ENCODE data around the gene DNAJC13. TPM values are rescaled to one million over a fixed set of nuclear protein-coding genes. Genes with fewer than 3 reads are reported as not detected.

Gene DNAJC13
- total and polyA plus RNA-seq, 11 donors = 6.6 to 45.1 (median 29.8) TPM

DNA sequence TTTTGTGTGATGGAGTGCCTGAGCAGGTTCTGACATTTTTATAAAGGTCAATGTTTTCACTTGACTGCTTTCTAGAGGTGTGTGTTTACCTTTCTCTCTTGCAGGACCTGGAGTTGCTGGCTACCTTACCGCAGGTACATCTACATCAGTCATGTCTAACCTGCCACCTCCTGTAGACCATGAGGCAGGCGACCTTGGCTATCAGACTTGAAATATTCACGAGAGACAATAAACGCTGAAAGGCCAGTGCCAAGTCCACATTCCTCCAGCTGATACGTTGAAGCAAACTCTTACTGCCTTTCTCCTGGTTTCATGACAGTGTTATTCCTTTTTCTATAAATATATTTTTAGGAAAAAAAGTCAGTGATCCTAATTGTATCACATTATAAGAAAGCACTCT lies 120.8 kb downstream of the DNAJC13 start:
- peaks cover 0 to 88% (median 67%) of the 10 kb centered on the region in 9 donors for H3K36me3 ChIP-seq
- H3K9me3 ChIP-seq = no peaks in the 10 kb centered on the region
- peaks cover 0 to 14% (median 0%) of the 10 kb centered on the region in 12 donors for H3K4me1 ChIP-seq
- TF ChIP-seq, protein P1, sequence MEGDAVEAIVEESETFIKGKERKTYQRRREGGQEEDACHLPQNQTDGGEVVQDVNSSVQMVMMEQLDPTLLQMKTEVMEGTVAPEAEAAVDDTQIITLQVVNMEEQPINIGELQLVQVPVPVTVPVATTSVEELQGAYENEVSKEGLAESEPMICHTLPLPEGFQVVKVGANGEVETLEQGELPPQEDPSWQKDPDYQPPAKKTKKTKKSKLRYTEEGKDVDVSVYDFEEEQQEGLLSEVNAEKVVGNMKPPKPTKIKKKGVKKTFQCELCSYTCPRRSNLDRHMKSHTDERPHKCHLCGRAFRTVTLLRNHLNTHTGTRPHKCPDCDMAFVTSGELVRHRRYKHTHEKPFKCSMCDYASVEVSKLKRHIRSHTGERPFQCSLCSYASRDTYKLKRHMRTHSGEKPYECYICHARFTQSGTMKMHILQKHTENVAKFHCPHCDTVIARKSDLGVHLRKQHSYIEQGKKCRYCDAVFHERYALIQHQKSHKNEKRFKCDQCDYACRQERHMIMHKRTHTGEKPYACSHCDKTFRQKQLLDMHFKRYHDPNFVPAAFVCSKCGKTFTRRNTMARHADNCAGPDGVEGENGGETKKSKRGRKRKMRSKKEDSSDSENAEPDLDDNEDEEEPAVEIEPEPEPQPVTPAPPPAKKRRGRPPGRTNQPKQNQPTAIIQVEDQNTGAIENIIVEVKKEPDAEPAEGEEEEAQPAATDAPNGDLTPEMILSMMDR (IDR thresholded peaks at IDR 0.05) = no peak
- TF ChIP-seq POLR2A (IDR thresholded peaks at IDR 0.05) = no peak
- no peaks in the 10 kb centered on the region for H3K27me3 ChIP-seq
- intact Hi-C loops (cut with DNase I) = no loop called here
- DNase-seq = no peak
- no peak for ATAC-seq
- WGBS, 4 donors = 53 to 61% (median 56%) methylated on average over 5 of the region's 5 CpGs
- H3K4me3 ChIP-seq = no peak overlapping the region
- H3K27ac ChIP-seq = no peak overlapping the region

DNA sequence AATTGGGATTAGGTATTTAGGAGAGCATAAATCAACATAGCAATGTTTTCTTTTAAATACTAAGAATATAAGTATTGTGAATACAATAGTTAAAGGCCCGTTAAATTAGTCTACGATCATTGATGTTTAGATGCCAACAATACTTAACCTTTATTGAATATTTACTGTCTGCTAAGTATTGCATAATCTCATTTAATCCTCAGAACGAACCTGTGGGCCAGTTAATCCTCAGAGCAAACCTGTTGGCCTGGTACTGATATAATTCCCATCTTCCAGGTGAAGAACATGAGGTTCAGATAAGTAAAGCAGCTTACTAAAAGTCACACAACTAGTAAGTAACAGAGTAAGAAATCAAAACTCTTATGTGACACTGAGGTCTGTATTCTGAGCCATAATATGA lies 122.4 kb downstream of the DNAJC13 start:
- H3K36me3 ChIP-seq = peaks cover 0 to 76% (median 51%) of the 10 kb centered on the region in 9 donors
- H3K27ac ChIP-seq = no peak overlapping the region
- ATAC-seq (no peak), DNase-seq (no peak)
- H3K4me1 ChIP-seq = peaks cover 0 to 19% (median 0%) of the 10 kb centered on the region in 12 donors
- no peaks in the 10 kb centered on the region for H3K27me3 ChIP-seq
- 63 to 80% (median 69%) methylated on average over 3 of the region's 3 CpGs for WGBS, 4 donors
- no peak for TF ChIP-seq POLR2A (IDR thresholded peaks at IDR 0.05)
- TF ChIP-seq, protein P1 (IDR thresholded peaks at IDR 0.05) = no peak
- intact Hi-C loops (cut with DNase I) = no loop called here
- no peaks in the 10 kb centered on the region for H3K9me3 ChIP-seq
- H3K4me3 ChIP-seq = no peak overlapping the region

DNA sequence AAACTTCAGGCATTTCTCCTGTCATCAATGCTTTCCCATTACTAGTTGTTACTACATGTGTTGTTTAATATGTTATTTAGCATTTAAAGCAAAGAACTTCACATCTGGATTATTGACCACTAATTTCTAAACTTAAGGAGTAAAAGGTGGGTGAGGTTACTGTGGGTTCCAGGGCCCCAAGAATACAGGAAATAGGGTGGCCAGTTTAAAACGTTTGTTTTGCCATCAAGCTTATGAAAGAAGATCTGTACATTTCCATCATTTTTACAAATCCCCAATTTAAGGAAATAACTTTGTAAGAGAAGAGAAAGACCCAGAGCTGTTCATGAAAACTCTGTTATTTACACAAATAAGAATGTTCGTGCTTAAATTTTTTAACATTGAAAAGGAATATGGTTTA lies 125.3 kb downstream of the DNAJC13 start:
- no peak for TF ChIP-seq POLR2A (IDR thresholded peaks at IDR 0.05)
- TF ChIP-seq, protein P1 (IDR thresholded peaks at IDR 0.05) = no peak
- H3K36me3 ChIP-seq = peaks cover 0 to 54% (median 32%) of the 10 kb centered on the region in 9 donors
- no peak overlapping the region for H3K4me3 ChIP-seq
- H3K4me1 ChIP-seq = peaks cover 0 to 27% (median 0%) of the 10 kb centered on the region in 12 donors
- no peaks in the 10 kb centered on the region for H3K27me3 ChIP-seq
- H3K9me3 ChIP-seq = no peaks in the 10 kb centered on the region
- ATAC-seq (no peak), DNase-seq (no peak)
- 67 to 69% (median 68%) methylated on average over 2 of the region's 2 CpGs for WGBS, 4 donors
- H3K27ac ChIP-seq = peak overlapping the region in 1 of 12 donors; percentile 11
- intact Hi-C loops (cut with DNase I) = no loop called here

DNA sequence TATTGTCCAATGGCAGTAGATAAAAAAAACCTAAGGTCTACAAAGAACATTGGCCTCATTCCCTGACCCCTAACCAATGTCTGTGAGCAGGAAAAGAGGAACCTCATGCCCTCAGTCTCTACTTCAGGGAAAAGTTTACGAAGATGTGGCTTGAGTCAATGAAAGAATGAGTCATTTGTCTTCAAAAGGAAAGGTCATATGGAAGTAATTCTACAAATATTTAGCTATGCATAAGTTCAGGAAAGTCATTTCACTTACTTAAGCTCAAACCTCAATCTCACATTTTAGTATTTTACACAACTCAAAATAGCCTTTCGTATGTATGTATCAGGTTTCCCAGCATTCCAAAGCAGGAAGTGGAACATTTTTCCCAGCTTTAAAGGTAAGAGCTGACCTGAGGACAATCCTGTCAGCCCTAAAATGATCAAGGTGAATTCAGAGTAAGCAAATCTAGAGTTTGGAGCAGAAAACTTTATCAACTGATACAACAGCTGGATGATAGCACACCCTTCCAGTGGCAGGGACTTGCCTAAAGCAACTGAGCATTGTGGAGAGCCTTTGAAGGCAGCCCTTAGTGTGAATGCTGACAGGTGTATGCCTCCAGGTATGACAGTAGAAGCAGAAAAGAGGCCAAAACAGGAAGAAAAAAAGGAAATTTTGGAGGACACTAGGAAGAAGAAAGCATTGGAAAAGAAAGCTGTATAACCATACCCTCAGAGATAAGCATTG lies 125.9 kb downstream of the DNAJC13 start:
- intact Hi-C loops (cut with DNase I) = no loop called here
- Histone ChIP-seq H3K4me3 (no peak overlapping the region), H3K9me3 (no peaks in the 10 kb centered on the region), H3K36me3 (peaks cover 0 to 48% (median 26%) of the 10 kb centered on the region in 9 donors), H3K27me3 (no peaks in the 10 kb centered on the region), H3K4me1 (peaks cover 0 to 27% (median 0%) of the 10 kb centered on the region in 12 donors), H3K27ac (peak overlapping the region in 1 of 12 donors; percentile 11)
- TF ChIP-seq, protein P1 (IDR thresholded peaks at IDR 0.05) = no peak
- no peak for TF ChIP-seq POLR2A (IDR thresholded peaks at IDR 0.05)
- DNase-seq (no peak), ATAC-seq (peak in 3 of 4 donors; percentile 39 to 52 (median 49))
- WGBS, 4 donors = 81 to 87% (median 83%) methylated on average over 2 of the region's 2 CpGs
